HepG2 (cell line): Measurements from ENCODE around the gene SPIRE1. TPM values are rescaled to one million over a fixed set of nuclear protein-coding genes. Genes with fewer than 3 reads are reported as not detected.

ENCODE experiments used
- ATAC-seq: fragments of 200-7000 bp; cut with Tn5 transposase; 3 replicates; pipeline ENCODE4 v1.9.1; 2020; ENCODE audit warnings: mild to moderate bottlenecking, moderate library complexity
- BruUV-seq: library from RNA; stranded (reverse); fragments of 400-500 nt; replicated peaks from 2 replicates; lab custom pipeline; 2021; lab: Mats Ljungman, UMichigan
- CTCF ChIA-PET: fragments of 300-600 bp; formaldehyde crosslinking; extraction: SDS; loops from one replicate; lab custom pipeline; 2021; ENCODE audit warnings: low total read pairs, inconsistent platforms, low intra/inter-chr PET ratio; lab: Yijun Ruan, JAX
- POLR2A ChIA-PET: fragments of 350-600 bp; sonication (Branson Sonifier 250); formaldehyde crosslinking; loops from one replicate; lab custom pipeline; 2020; ENCODE audit warnings: antibody characterized with exemption, inconsistent platforms; lab: Yijun Ruan, JAX
- DNase-seq: peaks from one replicate; pipeline ENCODE4 v3.0.0-alpha.2; 2015; ENCODE audit warnings: low spot score
- FAIRE-seq: peaks from 3 replicates; lab custom pipeline; 2011; peaks lifted over from hg19 to GRCh38; lab: Jason Lieb, UNC
- H2AFZ ChIP-seq: one replicate; pipeline ENCODE4 v1.6.1; 2011; ENCODE audit warnings: low read length, inconsistent platforms
- H3K27ac ChIP-seq: fragments of 300-600 bp; 3 replicates; pipeline ENCODE4 v1.8.0; 2011; ENCODE audit warnings: mixed run types, mild to moderate bottlenecking, mixed read lengths, low read length, inconsistent platforms; ENCODE audit not compliant: insufficient read depth; ENCODE audit errors: extremely low read length
- H3K27me3 ChIP-seq, 2 experiments: fragments of 200-600 bp in 1 of 2; 2 replicates in 1 of 2; 3 replicates in 1 of 2; pipeline versions ENCODE4 v1.6.0 to v1.8.0; 2011; ENCODE audit warnings: low read length in 2 of 2, mild to moderate bottlenecking in 2 of 2, moderate library complexity in 2 of 2, inconsistent platforms in 1 of 2; ENCODE audit not compliant: insufficient read depth in 2 of 2, control insufficient read depth in 1 of 2
- H3K36me3 ChIP-seq, 2 experiments: fragments of 200-600 bp in 1 of 2; replicated peaks in 1 of 2; 2 replicates in 1 of 2; 3 replicates in 1 of 2; pipeline versions ENCODE4 v1.5.1 to v1.8.0; 2011; ENCODE audit warnings: low read length in 2 of 2, inconsistent platforms in 1 of 2; ENCODE audit not compliant: insufficient read depth in 2 of 2, control insufficient read depth in 1 of 2
- H3K4me1 ChIP-seq: 2 replicates; pipeline ENCODE4 v1.5.1; 2012; ENCODE audit warnings: low read length, inconsistent platforms; ENCODE audit not compliant: insufficient read depth
- H3K4me2 ChIP-seq: 2 replicates; pipeline ENCODE4 v1.6.0; 2011; ENCODE audit warnings: low read depth, low read length, inconsistent platforms
- H3K4me3 ChIP-seq, 3 experiments: fragments of 200-600 bp in 1 of 3; sonication (generic), shearing (Covaris generic) in 1 of 3; replicated peaks in 1 of 3; 2 replicates each; pipeline ENCODE4 v1.5.1; 2011 to 2016; ENCODE audit warnings: low read length in 3 of 3, inconsistent platforms in 2 of 3, low read depth in 2 of 3, mild to moderate bottlenecking in 2 of 3, control low read depth in 1 of 3, mixed read lengths in 1 of 3; ENCODE audit not compliant: insufficient read depth in 1 of 3
- H3K79me2 ChIP-seq: one replicate; pipeline ENCODE4 v1.6.1; 2011; ENCODE audit warnings: low read length, inconsistent platforms; ENCODE audit not compliant: insufficient read depth
- H3K9ac ChIP-seq: 2 replicates; pipeline ENCODE4 v1.6.0; 2011; ENCODE audit warnings: mild to moderate bottlenecking, low read depth, low read length, inconsistent platforms; ENCODE audit not compliant: insufficient read depth
- H3K9me3 ChIP-seq: 2 replicates; pipeline ENCODE4 v1.5.1; 2012; ENCODE audit warnings: mild to moderate bottlenecking, low read length
- H4K20me1 ChIP-seq: 2 replicates; pipeline ENCODE4 v1.6.0; 2011; ENCODE audit warnings: inconsistent platforms, mild to moderate bottlenecking, low read length, moderate library complexity; ENCODE audit not compliant: insufficient read depth
- PHF20 ChIP-seq: sonication (generic); formaldehyde crosslinking; IDR thresholded peaks from 2 replicates; pipeline ENCODE4 v1.5.0; 2020; ENCODE audit warnings: mild to moderate bottlenecking, missing genetic modification reagents
- RELA ChIP-seq: sonication (generic); formaldehyde crosslinking; IDR thresholded peaks from 2 replicates; pipeline ENCODE4 v1.4.0; 2020; ENCODE audit warnings: missing genetic modification reagents
- TBL1XR1 ChIP-seq: fragments of 150-350 bp; IDR thresholded peaks from 2 replicates; pipeline ENCODE4 v1.6.1; 2014; ENCODE audit warnings: borderline replicate concordance, low read length; ENCODE audit not compliant: partially characterized antibody
- THYN1 ChIP-seq: sonication (generic); formaldehyde crosslinking; IDR thresholded peaks from 2 replicates; pipeline ENCODE4 v1.8.1; 2023; ENCODE audit warnings: low read depth, mild to moderate bottlenecking, moderate library complexity, missing genetic modification reagents, borderline replicate concordance
- ZBTB42 ChIP-seq: sonication (generic); formaldehyde crosslinking; IDR thresholded peaks from 2 replicates; pipeline ENCODE4 v1.5.0; 2020; ENCODE audit warnings: mild to moderate bottlenecking, missing genetic modification reagents
- ZNF143 ChIP-seq: sonication (generic); formaldehyde crosslinking; IDR thresholded peaks from 2 replicates; pipeline ENCODE4 v1.4.0; 2020; ENCODE audit warnings: missing genetic modification reagents
- ZNF737 ChIP-seq: sonication (generic); formaldehyde crosslinking; IDR thresholded peaks from 2 replicates; pipeline ENCODE4 v1.5.0; 2020; ENCODE audit warnings: missing genetic modification reagents, mild to moderate bottlenecking, borderline replicate concordance
- WGBS: methylation state at CpG from one replicate; pipeline ENCODE4 v1.1.6; 2017; ENCODE audit warnings: low lambda C conversion rate; 5-methylcytosine and 5-hydroxymethylcytosine counted together
- in situ Hi-C: cut with HindIII; loops from 2 replicates; pipeline ENCODE4 v1.10.0; 2017; ENCODE audit warnings: low pct_unique_long_range_greater_than_20kb; ENCODE audit not compliant: extremely low pct_ligation_motif_present
- intact Hi-C: fragments of 100-400 bp; cut with micrococcal nuclease; formaldehyde crosslinking; loops from one replicate; pipeline ENCODE4 v1.10.0; 2022; ENCODE audit not compliant: unreplicated experiment
- polyA plus RNA-seq, 8 experiments: library from polyadenylated mRNA; depleted of rRNA in 3 of 8; stranded (reverse) in 7 of 8; unstranded in 1 of 8; fragments of >200 nt; fragmentation: Illumina TruSeq in 4 of 8; extraction: Trizol in 4 of 8; gene quantifications; 2 replicates each; pipeline versions ENCODE4 v1.2.1 to v1.2.3, GENCODE V29; 2011 to 2016; ENCODE audit warnings: low read depth in 4 of 8, missing spikeins in 1 of 8, mixed read lengths in 1 of 8; ENCODE audit not compliant: insufficient read depth in 1 of 8
- total RNA-seq, 5 experiments: library from RNA; depleted of rRNA; stranded (reverse); fragments of >200 nt; fragmentation: Illumina TruSeq; extraction: Trizol; gene quantifications; 2 replicates each; pipeline ENCODE4 v1.2.3, GENCODE V29; 2016; ENCODE audit warnings: low read depth in 1 of 5
- TF ChIP-seq, protein P1 (sequence below): sonication (generic); formaldehyde crosslinking; IDR thresholded peaks from 2 replicates; pipeline ENCODE4 v1.5.1; 2020; ENCODE audit warnings: missing genetic modification reagents, mild to moderate bottlenecking, borderline replicate concordance

SPIRE1 gene
- total and polyA plus RNA-seq, 2 of the 13 experiments (the other 11 are each of a cell fraction or from before 2014, with no cell fraction given) = 9.9 to 21.3 TPM

DNA sequence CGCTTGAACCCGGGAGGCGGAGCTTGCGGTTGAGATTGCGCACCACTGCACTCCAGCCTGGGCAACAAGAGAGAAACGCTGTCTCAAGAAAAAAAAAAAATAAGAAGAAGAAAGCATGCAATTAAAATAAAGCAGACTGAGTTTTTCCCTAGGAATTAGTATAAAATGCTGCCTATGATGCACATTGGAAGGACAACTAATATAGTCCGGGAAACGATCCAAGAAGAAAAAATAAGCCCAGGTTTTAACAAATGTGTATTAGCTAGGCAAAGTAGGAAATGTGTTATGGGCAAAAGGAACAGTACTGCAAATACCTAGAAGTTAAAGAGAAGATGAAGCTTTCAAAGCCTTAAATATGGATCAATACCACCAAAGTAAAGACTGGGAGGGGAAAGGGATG is 64.0 kb downstream of the SPIRE1 start:
- 90% methylated on average over 8 of the region's 8 CpGs for WGBS
- H3K9me3 ChIP-seq = no peaks in the 10 kb centered on the region
- H2AFZ ChIP-seq = no peak overlapping the region
- H3K4me2 ChIP-seq = no peak overlapping the region
- no TSS peak for BruUV-seq
- in situ Hi-C loops = no loop called here
- no peak for DNase-seq
- H3K4me3 ChIP-seq = no peak overlapping the region
- CTCF ChIA-PET = no interaction called here
- intact Hi-C loops = no loop called here
- POLR2A ChIA-PET = no interaction called here
- no peaks in the 10 kb centered on the region for H3K36me3 ChIP-seq
- peaks cover 73% of the 10 kb centered on the region for H3K4me1 ChIP-seq
- TF ChIP-seq PHF20 (CRISPR knock-in tag) = no peak
- no peak for TF ChIP-seq ZNF737 (CRISPR knock-in tag)
- no peak for TF ChIP-seq ZBTB42
- TF ChIP-seq THYN1 (CRISPR knock-in tag) = no peak
- no peak for TF ChIP-seq TBL1XR1
- TF ChIP-seq, protein P1, sequence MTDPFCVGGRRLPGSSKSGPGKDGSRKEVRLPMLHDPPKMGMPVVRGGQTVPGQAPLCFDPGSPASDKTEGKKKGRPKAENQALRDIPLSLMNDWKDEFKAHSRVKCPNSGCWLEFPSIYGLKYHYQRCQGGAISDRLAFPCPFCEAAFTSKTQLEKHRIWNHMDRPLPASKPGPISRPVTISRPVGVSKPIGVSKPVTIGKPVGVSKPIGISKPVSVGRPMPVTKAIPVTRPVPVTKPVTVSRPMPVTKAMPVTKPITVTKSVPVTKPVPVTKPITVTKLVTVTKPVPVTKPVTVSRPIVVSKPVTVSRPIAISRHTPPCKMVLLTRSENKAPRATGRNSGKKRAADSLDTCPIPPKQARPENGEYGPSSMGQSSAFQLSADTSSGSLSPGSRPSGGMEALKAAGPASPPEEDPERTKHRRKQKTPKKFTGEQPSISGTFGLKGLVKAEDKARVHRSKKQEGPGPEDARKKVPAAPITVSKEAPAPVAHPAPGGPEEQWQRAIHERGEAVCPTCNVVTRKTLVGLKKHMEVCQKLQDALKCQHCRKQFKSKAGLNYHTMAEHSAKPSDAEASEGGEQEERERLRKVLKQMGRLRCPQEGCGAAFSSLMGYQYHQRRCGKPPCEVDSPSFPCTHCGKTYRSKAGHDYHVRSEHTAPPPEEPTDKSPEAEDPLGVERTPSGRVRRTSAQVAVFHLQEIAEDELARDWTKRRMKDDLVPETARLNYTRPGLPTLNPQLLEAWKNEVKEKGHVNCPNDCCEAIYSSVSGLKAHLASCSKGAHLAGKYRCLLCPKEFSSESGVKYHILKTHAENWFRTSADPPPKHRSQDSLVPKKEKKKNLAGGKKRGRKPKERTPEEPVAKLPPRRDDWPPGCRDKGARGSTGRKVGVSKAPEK = no peak
- no peak for TF ChIP-seq RELA
- TF ChIP-seq ZNF143 (CRISPR knock-in tag) = no peak
- H3K27me3 ChIP-seq = no peaks in the 10 kb centered on the region
- FAIRE-seq = no peak
- H3K79me2 ChIP-seq = no peaks in the 10 kb centered on the region
- ATAC-seq = no peak
- no peak overlapping the region for H3K9ac ChIP-seq
- no peak overlapping the region for H3K27ac ChIP-seq
- H4K20me1 ChIP-seq = no peaks in the 10 kb centered on the region
